Epithelial cell of proximal tubule (primary cell): ENCODE results near the gene MYG1. TPM values are rescaled to one million over a fixed set of nuclear protein-coding genes. Genes with fewer than 3 reads are reported as not detected.

ENCODE experiments used
- DNase-seq: peaks from one replicate; pipeline ENCODE4 v3.0.0-alpha.2; 2011; ENCODE audit warnings: low read depth
- H3K4me3 ChIP-seq: 2 replicates; pipeline ENCODE4 v1.5.1; 2011; ENCODE audit warnings: low read depth, mild to moderate bottlenecking, low read length
- total RNA-seq: library from RNA; depleted of rRNA; stranded (reverse); fragments of >200 nt; gene quantifications from 2 replicates; pipeline ENCODE4 v1.2.3, GENCODE V29; 2015
- TF ChIP-seq, protein P1 (sequence below): conservative IDR thresholded peaks from 2 replicates; pipeline ENCODE4 v1.5.1; 2012; ENCODE audit warnings: low read depth, mild to moderate bottlenecking, low read length

The MYG1 gene
- total RNA-seq, 1 donor from 2014 or later = 70.9 TPM

DNA sequence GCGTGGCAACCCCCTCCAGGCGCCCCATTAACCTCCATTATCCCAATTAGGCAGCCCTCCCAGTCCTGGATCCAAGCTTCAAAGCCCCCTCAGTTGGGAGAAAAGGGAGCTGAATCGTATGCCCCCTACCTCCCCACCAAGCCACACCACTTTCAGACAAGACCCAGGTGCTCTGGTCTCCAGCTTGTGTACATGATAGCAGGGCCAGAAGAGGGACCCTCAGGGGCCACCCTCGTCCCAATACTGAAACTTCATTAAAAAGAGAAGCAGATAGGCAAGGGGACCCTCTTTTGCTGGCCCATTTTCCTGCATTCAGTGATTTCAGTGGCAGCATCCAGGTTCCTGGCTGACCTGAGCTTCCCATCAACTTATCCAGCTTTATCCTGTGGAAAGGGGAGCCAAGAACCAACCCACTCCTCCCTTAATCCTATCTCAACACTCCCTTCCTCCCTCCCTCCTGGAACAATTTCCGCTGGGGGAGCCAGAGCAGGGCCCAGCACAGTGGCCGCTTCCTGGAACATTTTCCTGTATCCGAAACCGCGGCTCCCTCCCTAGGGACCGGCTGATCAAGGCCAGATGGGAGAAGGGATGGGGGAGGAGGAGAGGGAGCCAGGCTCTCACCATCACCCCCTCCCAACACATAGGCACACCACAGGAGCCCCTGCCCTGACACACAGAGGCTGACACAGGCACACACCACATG, 46.1 kb downstream of the MYG1 start:
- no peak for DNase-seq
- TF ChIP-seq, protein P1, sequence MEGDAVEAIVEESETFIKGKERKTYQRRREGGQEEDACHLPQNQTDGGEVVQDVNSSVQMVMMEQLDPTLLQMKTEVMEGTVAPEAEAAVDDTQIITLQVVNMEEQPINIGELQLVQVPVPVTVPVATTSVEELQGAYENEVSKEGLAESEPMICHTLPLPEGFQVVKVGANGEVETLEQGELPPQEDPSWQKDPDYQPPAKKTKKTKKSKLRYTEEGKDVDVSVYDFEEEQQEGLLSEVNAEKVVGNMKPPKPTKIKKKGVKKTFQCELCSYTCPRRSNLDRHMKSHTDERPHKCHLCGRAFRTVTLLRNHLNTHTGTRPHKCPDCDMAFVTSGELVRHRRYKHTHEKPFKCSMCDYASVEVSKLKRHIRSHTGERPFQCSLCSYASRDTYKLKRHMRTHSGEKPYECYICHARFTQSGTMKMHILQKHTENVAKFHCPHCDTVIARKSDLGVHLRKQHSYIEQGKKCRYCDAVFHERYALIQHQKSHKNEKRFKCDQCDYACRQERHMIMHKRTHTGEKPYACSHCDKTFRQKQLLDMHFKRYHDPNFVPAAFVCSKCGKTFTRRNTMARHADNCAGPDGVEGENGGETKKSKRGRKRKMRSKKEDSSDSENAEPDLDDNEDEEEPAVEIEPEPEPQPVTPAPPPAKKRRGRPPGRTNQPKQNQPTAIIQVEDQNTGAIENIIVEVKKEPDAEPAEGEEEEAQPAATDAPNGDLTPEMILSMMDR = no peak
- H3K4me3 ChIP-seq = peak overlapping the region; percentile 74

GRCh38 chr12:53346491-53346890, 47.0 kb downstream of the MYG1 start:
- DNase-seq = no peak
- TF ChIP-seq, protein P1 = no peak

DNA sequence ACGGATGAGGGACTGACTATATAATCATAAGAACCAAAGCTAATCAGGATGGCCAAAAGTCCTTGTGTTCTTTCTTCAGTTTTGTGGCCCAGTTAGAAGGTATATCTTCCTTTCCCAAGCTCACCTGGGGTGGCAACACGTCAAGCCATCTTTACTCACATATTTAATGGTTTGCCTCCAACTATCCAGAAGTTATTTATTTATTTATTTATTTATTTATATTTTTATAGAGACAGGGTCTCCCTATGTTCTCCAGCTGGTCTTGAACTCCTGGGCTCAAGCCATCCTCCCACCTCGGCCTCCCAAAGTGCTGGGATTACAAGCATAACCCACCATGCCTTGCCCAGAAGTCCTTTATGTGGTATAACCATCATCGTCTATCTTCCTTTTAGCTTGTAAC, 48.4 kb downstream of the MYG1 start:
- TF ChIP-seq, protein P1 = no peak
- DNase-seq = no peak
- H3K4me3 ChIP-seq = no peak overlapping the region

More at GRCh38 chr12:53346491-53346890, 47.0 kb downstream of the MYG1 start:
- no peak overlapping the region for H3K4me3 ChIP-seq

- no peak overlapping the region for H3K4me3 ChIP-seq
- no peak for DNase-seq
- TF ChIP-seq, protein P1 = peak; percentile 91
Observed at GRCh38 chr12:53352331-53353256, 53.1 kb downstream of the MYG1 start.

DNA sequence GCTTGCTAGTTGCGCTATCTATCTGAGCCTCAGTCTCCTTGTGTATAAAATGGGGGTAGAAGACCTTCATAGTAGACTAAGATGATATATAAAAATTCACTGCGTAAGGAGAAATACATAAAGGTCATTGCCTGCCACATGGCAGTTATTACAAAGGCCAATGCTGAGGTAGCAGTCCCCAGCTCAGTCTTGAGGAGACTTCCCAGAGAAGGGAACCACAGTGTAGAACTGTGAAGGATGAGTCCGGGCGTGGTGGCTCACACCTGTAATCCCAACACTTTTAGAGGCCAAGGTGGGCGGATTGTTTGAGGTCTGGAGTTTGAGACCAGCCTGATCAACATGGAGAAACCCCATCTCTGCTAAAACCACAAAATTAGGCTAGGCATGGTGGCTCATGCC, 53.8 kb downstream of the MYG1 start:
- DNase-seq = no peak
- H3K4me3 ChIP-seq = no peak overlapping the region
- TF ChIP-seq, protein P1 = no peak

DNA sequence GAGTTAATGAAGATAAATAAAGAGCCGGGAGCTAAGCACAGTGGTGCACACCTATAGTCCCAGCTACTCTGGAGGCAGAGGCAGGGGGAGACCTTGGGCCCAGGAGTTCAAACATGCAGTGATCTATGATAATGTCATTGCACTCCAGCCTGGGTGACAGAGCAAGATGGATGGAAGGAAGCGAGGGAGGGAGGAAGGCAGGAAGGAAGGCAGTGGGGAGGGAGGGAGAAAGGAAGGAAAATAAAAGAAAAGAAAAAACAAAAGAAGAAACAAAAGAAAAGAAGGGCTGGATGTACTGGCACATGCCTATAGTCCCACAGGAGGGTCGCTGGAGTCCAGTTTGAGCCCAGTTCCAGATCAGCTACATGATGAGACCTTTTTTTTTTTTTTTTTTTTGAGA, 55.6 kb downstream of the MYG1 start:
- TF ChIP-seq, protein P1 = no peak
- no peak overlapping the region for H3K4me3 ChIP-seq
- no peak for DNase-seq

Other genes with a start within 250 kb of the MYG1 start
- gene TNS2, start 249.6 kb upstream of the MYG1 start, total RNA-seq = 6.7 and 10.8 TPM in 2 replicates
- gene SPRYD3, start 220.3 kb upstream of the MYG1 start, total RNA-seq = 24.5 and 26.1 TPM in 2 replicates
- 71.6 and 102 TPM in 2 replicates for gene IGFBP6, start 202.0 kb upstream of the MYG1 start, total RNA-seq
- not detected in 2 replicates for gene SOAT2, start 196.2 kb upstream of the MYG1 start, total RNA-seq
- gene ZNF740, start 119.0 kb upstream of the MYG1 start, total RNA-seq = 5.5 and 7.0 TPM in 2 replicates
- 1.6 and 10.4 TPM in 2 replicates for gene CSAD, start 118.8 kb upstream of the MYG1 start, total RNA-seq
- gene ITGB7, start 92.4 kb upstream of the MYG1 start, total RNA-seq = 0.46 and 3.3 TPM in 2 replicates
- gene RARG, start 67.5 kb upstream of the MYG1 start, total RNA-seq = 4.2 and 6.1 TPM in 2 replicates
- 32.0 and 40.1 TPM in 2 replicates for gene ESPL1, start 31.4 kb upstream of the MYG1 start, total RNA-seq
- gene PFDN5, start 4.2 kb upstream of the MYG1 start, total RNA-seq = 353 and 443 TPM in 2 replicates
- 80.3 and 84.5 TPM in 2 replicates for gene AAAS, start 21.9 kb downstream of the MYG1 start, total RNA-seq
- gene SP7, start 36.7 kb downstream of the MYG1 start, total RNA-seq = not detected in 2 replicates
- gene SP1, start 80.5 kb downstream of the MYG1 start, total RNA-seq = 29.2 and 33.6 TPM in 2 replicates
- not detected in 2 replicates for gene AMHR2, start 124.2 kb downstream of the MYG1 start, total RNA-seq
- 132 and 137 TPM in 2 replicates for gene PRR13, start 142.0 kb downstream of the MYG1 start, total RNA-seq
- gene PCBP2, start 152.4 kb downstream of the MYG1 start, total RNA-seq = 153 and 169 TPM in 2 replicates
- 5.8 and 16.7 TPM in 2 replicates for gene MAP3K12, start 199.8 kb downstream of the MYG1 start, total RNA-seq
- gene TARBP2, start 201.6 kb downstream of the MYG1 start, total RNA-seq = 51.9 and 78.2 TPM in 2 replicates
- gene NPFF, start 207.8 kb downstream of the MYG1 start, total RNA-seq = not detected in 2 replicates